ENCODE data around the gene MXD1. TPM values are rescaled to one million over a fixed set of nuclear protein-coding genes. Genes with fewer than 3 reads are reported as not detected.

MXD1 gene
- polyA plus RNA-seq, 2 of the 4 experiments (the other 2 are of a cell fraction), result 2.0 to 8.3 TPM

GRCh38 chr2:69989009-69989408 lies 74.1 kb downstream of the MXD1 start:
- DNase-seq (ENCODE audit: low read depth in 1 of 2, low spot score in 1 of 2), result no peak
- no peak; a peak in 1 of 6 replicates for ATAC-seq
- 62% methylated on average over 3 of the region's 3 CpGs for WGBS (ENCODE audit: missing lambda C conversion rate)
- Histone ChIP-seq H3K27ac (no peak overlapping the region), H3K4me2 (no peak overlapping the region), H3K4me3 (no peak overlapping the region), H3K9me3 (no peaks in the 10 kb centered on the region), H3K4me1 (no peaks in the 10 kb centered on the region)
- ChIA-PET CTCF (no interaction called here), POLR2A (no interaction called here)
- TF ChIP-seq MYC (IDR thresholded peaks at IDR 0.05; ENCODE audit: borderline replicate concordance, low read length), result no peak
- no peak for FAIRE-seq

DNA sequence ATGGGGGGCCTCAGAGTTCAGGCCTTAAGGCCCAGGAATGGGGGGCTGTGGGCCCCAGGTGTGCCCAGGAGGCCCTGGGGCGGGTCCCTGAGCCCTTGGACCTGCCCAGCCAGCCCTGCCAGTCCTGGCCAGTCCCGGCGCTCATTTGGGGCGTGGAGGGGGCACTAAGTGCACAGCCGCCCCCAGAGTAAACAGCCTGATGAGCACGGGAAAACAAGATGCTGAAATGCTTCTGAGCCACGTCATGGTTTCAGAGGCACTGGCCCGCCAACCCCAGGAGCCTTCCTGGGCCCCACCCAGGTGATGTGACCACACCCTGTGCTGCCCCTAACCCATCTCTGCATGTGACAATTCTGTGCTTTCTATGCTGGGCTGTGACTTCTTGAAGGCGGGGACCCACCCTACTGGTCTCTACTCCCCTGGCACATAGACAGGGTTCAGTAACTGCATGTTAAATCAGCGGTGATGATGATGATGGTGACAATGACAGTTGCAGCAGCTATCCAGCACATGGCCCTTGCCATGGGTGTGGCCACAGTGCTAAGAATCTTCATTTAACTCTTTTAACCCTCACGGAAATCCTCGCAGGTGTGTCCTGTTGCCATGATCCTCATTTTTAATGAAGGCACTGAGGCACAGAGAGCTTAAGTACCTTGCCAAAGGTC lies 74.7 kb downstream of the MXD1 start:
- H3K4me2 ChIP-seq, result no peak overlapping the region
- H3K4me1 ChIP-seq, result no peaks in the 10 kb centered on the region
- H3K4me3 ChIP-seq, result no peak overlapping the region
- no peak for DNase-seq (ENCODE audit: low read depth in 1 of 2, low spot score in 1 of 2)
- TF ChIP-seq EHF (CRISPR knock-in tag; IDR thresholded peaks at IDR 0.05) (no peak), HEYL (CRISPR knock-in tag; IDR thresholded peaks at IDR 0.05) (no peak), POLR2A (IDR thresholded peaks at IDR 0.05; ENCODE audit: low read length) (no peak), RNF2 (IDR thresholded peaks at IDR 0.05; ENCODE audit: borderline replicate concordance, low read depth) (no peak), ZC3H11A (IDR thresholded peaks at IDR 0.05) (no peak), RCOR1 (IDR thresholded peaks at IDR 0.05; ENCODE audit: low read depth, low read length) (no peak), CHD2 (IDR thresholded peaks at IDR 0.05; ENCODE audit: low read length, partially characterized antibody) (no peak), EP300 (IDR thresholded peaks at IDR 0.05) (no peak), FOXS1 (CRISPR knock-in tag; IDR thresholded peaks at IDR 0.05) (no peak), NFE2L2 (conservative IDR thresholded peaks at IDR 0.05; ENCODE audit: low read length) (no peak), FOSB (CRISPR knock-in tag; IDR thresholded peaks at IDR 0.05) (no peak), CBX8 (IDR thresholded peaks at IDR 0.05) (no peak)
- TF ChIP-seq, protein P1, sequence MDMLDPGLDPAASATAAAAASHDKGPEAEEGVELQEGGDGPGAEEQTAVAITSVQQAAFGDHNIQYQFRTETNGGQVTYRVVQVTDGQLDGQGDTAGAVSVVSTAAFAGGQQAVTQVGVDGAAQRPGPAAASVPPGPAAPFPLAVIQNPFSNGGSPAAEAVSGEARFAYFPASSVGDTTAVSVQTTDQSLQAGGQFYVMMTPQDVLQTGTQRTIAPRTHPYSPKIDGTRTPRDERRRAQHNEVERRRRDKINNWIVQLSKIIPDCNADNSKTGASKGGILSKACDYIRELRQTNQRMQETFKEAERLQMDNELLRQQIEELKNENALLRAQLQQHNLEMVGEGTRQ (IDR thresholded peaks at IDR 0.05), result no peak
- no peaks in the 10 kb centered on the region for H3K9me3 ChIP-seq
- H3K27ac ChIP-seq, result no peak overlapping the region
- no peak for ATAC-seq
- ChIA-PET CTCF (no interaction called here), POLR2A (no interaction called here)
- 79% methylated on average over 9 of the region's 12 CpGs for WGBS (ENCODE audit: missing lambda C conversion rate)
- FAIRE-seq, result no peak

Small RNA genes lying within 50 kb of the gene (small RNA-seq; reads per million reads assigned to genes)
- 0 reads per million in 6 experiments for gene RPL23AP92

Other genes starting within 250 kb of the MXD1 start
- gene ANXA4, start 173.0 kb upstream of the MXD1 start, polyA plus RNA-seq (2011; rRNA removed), result 341 and 360 TPM in 2 replicates
- 514 to 554 TPM (median 521 TPM) in 3 replicates for gene ANXA4, start 173.0 kb upstream of the MXD1 start, polyA plus RNA-seq (2017; fragmentation: RNase III; extraction: RNeasy Plus Mini Kit Qiagen cat#74134 plus additional on column Dnase treatment)
- 16.3 and 21.1 TPM in 2 replicates for gene GMCL1, start 85.4 kb upstream of the MXD1 start, polyA plus RNA-seq (2011; rRNA removed)
- 13.7 to 16.6 TPM (median 15.3 TPM) in 3 replicates for gene GMCL1, start 85.4 kb upstream of the MXD1 start, polyA plus RNA-seq (2017; fragmentation: RNase III; extraction: RNeasy Plus Mini Kit Qiagen cat#74134 plus additional on column Dnase treatment)
- 53.0 and 115 TPM in 2 replicates for gene SNRNP27, start 21.2 kb upstream of the MXD1 start, polyA plus RNA-seq (2011; rRNA removed)
- 90.8 to 97.5 TPM (median 92.1 TPM) in 3 replicates for gene SNRNP27, start 21.2 kb upstream of the MXD1 start, polyA plus RNA-seq (2017; fragmentation: RNase III; extraction: RNeasy Plus Mini Kit Qiagen cat#74134 plus additional on column Dnase treatment)
- gene ASPRV1, start 46.5 kb downstream of the MXD1 start, polyA plus RNA-seq (2011; rRNA removed), result 0.36 and 0.57 TPM in 2 replicates
- 0.30 to 0.36 TPM (median 0.31 TPM) in 3 replicates for gene ASPRV1, start 46.5 kb downstream of the MXD1 start, polyA plus RNA-seq (2017; fragmentation: RNase III; extraction: RNeasy Plus Mini Kit Qiagen cat#74134 plus additional on column Dnase treatment)
- gene PCBP1, start 172.4 kb downstream of the MXD1 start, polyA plus RNA-seq (2011; rRNA removed), result 86.8 and 134 TPM in 2 replicates
- gene PCBP1, start 172.4 kb downstream of the MXD1 start, polyA plus RNA-seq (2017; fragmentation: RNase III; extraction: RNeasy Plus Mini Kit Qiagen cat#74134 plus additional on column Dnase treatment), result 284 to 310 TPM (median 304 TPM) in 3 replicates